K562 (cell line): ENCODE measurements around the gene TMEM50B. TPM values are rescaled to one million over a fixed set of nuclear protein-coding genes. Genes with fewer than 3 reads are reported as not detected.

Experiments used
- ATAC-seq: fragments of 200-7000 bp; cut with Tn5 transposase; 3 replicates; pipeline ENCODE4 v1.9.1; 2020; ENCODE audit warnings: moderate library complexity
- BruUV-seq: library from RNA; stranded (reverse); fragments of 400-500 nt; replicated peaks from 2 replicates; lab custom pipeline; 2021; lab: Mats Ljungman, UMichigan
- CTCF ChIA-PET: fragments of 300-600 bp; formaldehyde crosslinking; extraction: SDS; loops from one replicate; lab custom pipeline; 2021; ENCODE audit warnings: low intra/inter-chr PET ratio; lab: Yijun Ruan, JAX
- POLR2A ChIA-PET: fragments of 300-600, 350-650 bp; sonication (Branson Sonifier 250); formaldehyde crosslinking; extraction: SDS; loops from one replicate; lab custom pipeline; 2021; ENCODE audit warnings: antibody characterized with exemption, inconsistent platforms; lab: Yijun Ruan, JAX
- DNase-seq, 4 experiments: peaks; one replicate each; pipeline versions ENCODE4 v3.0.0 to v3.0.0-alpha.2; 2011 to 2018; ENCODE audit warnings: low spot score in 3 of 4, mixed read lengths in 3 of 4; ENCODE audit errors: extremely low read depth in 1 of 4
- FAIRE-seq: peaks from 2 replicates; lab custom pipeline; 2011; peaks lifted over from hg19 to GRCh38; lab: Jason Lieb, UNC
- H2AFZ ChIP-seq: 2 replicates; pipeline ENCODE4 v1.6.0; 2011; ENCODE audit warnings: low read depth, low read length, control low read depth, inconsistent platforms
- H3K27ac ChIP-seq: fragments of 200-600 bp; 3 replicates; pipeline ENCODE4 v1.8.0; 2011; ENCODE audit warnings: low read depth, mild to moderate bottlenecking, control low read depth, inconsistent platforms, low read length, moderate library complexity, mixed read lengths; ENCODE audit errors: extremely low read depth
- H3K27me3 ChIP-seq, 2 experiments: fragments of 300-600 bp in 1 of 2; 2 replicates in 1 of 2; 3 replicates in 1 of 2; pipeline versions ENCODE4 v1.6.0 to v1.8.0; 2011; ENCODE audit warnings: inconsistent platforms in 2 of 2, low read length in 2 of 2, mild to moderate bottlenecking in 1 of 2, mixed read lengths in 1 of 2, moderate library complexity in 1 of 2; ENCODE audit not compliant: control insufficient read depth in 2 of 2, insufficient read depth in 2 of 2
- H3K36me3 ChIP-seq: fragments of 300-600 bp; 3 replicates; pipeline ENCODE4 v1.8.0; 2011; ENCODE audit warnings: mild to moderate bottlenecking, low read length, inconsistent platforms; ENCODE audit not compliant: control insufficient read depth, insufficient read depth
- H3K4me1 ChIP-seq, 2 experiments: fragments of 200-600 bp in 1 of 2; replicated peaks in 1 of 2; 2 replicates in 1 of 2; 3 replicates in 1 of 2; pipeline versions ENCODE4 v1.5.1 to v1.8.0; 2011; ENCODE audit warnings: inconsistent platforms in 2 of 2, low read length in 2 of 2, mild to moderate bottlenecking in 1 of 2, mixed read lengths in 1 of 2, moderate library complexity in 1 of 2; ENCODE audit not compliant: control insufficient read depth in 2 of 2, insufficient read depth in 2 of 2
- H3K4me2 ChIP-seq: 2 replicates; pipeline ENCODE4 v1.6.1; 2011; ENCODE audit warnings: low read length, control low read depth, inconsistent platforms, mixed read lengths; ENCODE audit not compliant: insufficient read depth
- H3K4me3 ChIP-seq: fragments of 200-600 bp; sonication (generic), shearing (Covaris generic); 2 replicates; pipeline ENCODE4 v1.5.1; 2016; ENCODE audit warnings: control low read depth, inconsistent platforms
- H3K79me2 ChIP-seq: fragments of 200-600 bp; 3 replicates; pipeline ENCODE4 v1.8.0; 2011; ENCODE audit warnings: low read length, inconsistent platforms; ENCODE audit not compliant: control insufficient read depth, insufficient read depth
- H3K9ac ChIP-seq, 2 experiments: 2 replicates each; pipeline versions ENCODE4 v1.6.0 to v1.6.1; 2011; ENCODE audit warnings: low read depth in 2 of 2, low read length in 2 of 2, control low read depth in 1 of 2, inconsistent platforms in 1 of 2, mild to moderate bottlenecking in 1 of 2, mixed read lengths in 1 of 2; ENCODE audit not compliant: insufficient read depth in 1 of 2
- H3K9me1 ChIP-seq: one replicate; pipeline ENCODE4 v1.6.0; 2011; ENCODE audit warnings: inconsistent platforms, mild to moderate bottlenecking, low read length, moderate library complexity; ENCODE audit not compliant: control insufficient read depth, insufficient read depth
- H3K9me3 ChIP-seq: replicated peaks from 2 replicates; pipeline ENCODE4 v1.5.1; 2011; ENCODE audit warnings: low read depth, low read length, inconsistent platforms; ENCODE audit not compliant: control insufficient read depth, insufficient read depth
- H4K20me1 ChIP-seq: replicated peaks from 2 replicates; pipeline ENCODE4 v1.6.1; 2011; ENCODE audit warnings: low read length, inconsistent platforms, mixed read lengths; ENCODE audit not compliant: control insufficient read depth, insufficient read depth
- BMI1 ChIP-seq: fragments of 150-350 bp; IDR thresholded peaks from 2 replicates; pipeline ENCODE4 v1.6.1; 2014; ENCODE audit warnings: low read length
- CBFB ChIP-seq: sonication (generic); formaldehyde crosslinking; IDR thresholded peaks from 2 replicates; pipeline ENCODE4 v1.4.0; 2020; ENCODE audit warnings: mild to moderate bottlenecking, missing genetic modification reagents
- CEBPB ChIP-seq: fragments of 450-650 bp; IDR thresholded peaks from 2 replicates; pipeline ENCODE4 v1.6.1; 2016; ENCODE audit warnings: missing genetic modification characterization, missing compliant biosample characterization
- CEBPG ChIP-seq, 3 experiments: fragments of 200-800 bp in 1 of 3; sonication (Bioruptor generic) in 1 of 3; sonication (generic) in 1 of 3; formaldehyde crosslinking in 1 of 3; IDR thresholded peaks in 2 of 3; conservative IDR thresholded peaks in 1 of 3; 2 replicates each; pipeline versions ENCODE4 v1.6.1 to v1.8.0; 2016 to 2022; ENCODE audit warnings: missing compliant biosample characterization in 2 of 3, missing genetic modification characterization in 2 of 3, mild to moderate bottlenecking in 1 of 3, missing genetic modification reagents in 1 of 3
- ETS1 ChIP-seq: conservative IDR thresholded peaks from 2 replicates; pipeline ENCODE4 v1.6.1; 2011; ENCODE audit warnings: low read depth, mild to moderate bottlenecking, low read length; ENCODE audit not compliant: control insufficient read depth
- HNRNPH1 ChIP-seq: fragments of 200-400 bp; formaldehyde crosslinking; optimal IDR thresholded peaks from 2 replicates; pipeline ENCODE3; 2017; ENCODE audit warnings: low read depth, mild to moderate bottlenecking, low read length, moderate library complexity
- MLX ChIP-seq, 2 experiments: fragments of 450-650 bp in 1 of 2; sonication (generic) in 1 of 2; formaldehyde crosslinking; conservative IDR thresholded peaks; 2 replicates each; pipeline versions ENCODE4 v1.4.0 to v1.8.1; 2020 to 2022; ENCODE audit warnings: mild to moderate bottlenecking in 1 of 2, missing genetic modification reagents in 1 of 2
- RCOR1 ChIP-seq, 2 experiments: IDR thresholded peaks; 2 replicates each; pipeline ENCODE4 v1.6.1; 2012; ENCODE audit warnings: low read depth in 2 of 2, low read length in 2 of 2, borderline replicate concordance in 1 of 2, improper control_type of control experiment in 1 of 2
- SREBF1 ChIP-seq: fragments of 150-350 bp; IDR thresholded peaks from 2 replicates; pipeline ENCODE4 v1.6.1; 2014; ENCODE audit warnings: antibody characterized with exemption, low read depth, low read length, borderline replicate concordance
- ZNF699 ChIP-seq: fragments of 250-450 bp; sonication (Bioruptor Pico); IDR thresholded peaks from 2 replicates; pipeline ENCODE4 v1.8.0; 2021; ENCODE audit warnings: mild to moderate bottlenecking, moderate library complexity; ENCODE audit not compliant: insufficient replicate concordance
- WGBS: fragments of 100-300 bp; shearing (Covaris generic); methylation state at CpG from one replicate; pipeline ENCODE4 v1.1.6; 2016; ENCODE audit warnings: low coverage, mixed read lengths; ENCODE audit not compliant: insufficient coverage; ENCODE audit errors: missing lambda C conversion rate; 5-methylcytosine and 5-hydroxymethylcytosine counted together
- in situ Hi-C: fragments of 300-500 bp; cut with MboI; formaldehyde crosslinking; loops from 4 replicates; pipeline ENCODE4 v1.15.0; 2018; ENCODE audit warnings: inconsistent platforms, mixed read lengths
- intact Hi-C: fragments of 100-400 bp; cut with micrococcal nuclease; formaldehyde crosslinking; loops from 2 replicates; pipeline ENCODE4 v1.14.2; 2022
- polyA plus RNA-seq, 8 experiments: library from polyadenylated mRNA; depleted of rRNA in 4 of 8; stranded (reverse) in 5 of 8; unstranded in 3 of 8; fragments of >200 nt; fragmentation: Nextera tagmentation in 2 of 8; fragmentation: Illumina TruSeq in 1 of 8; extraction: Ambion mirVana in 2 of 8; extraction: Trizol in 1 of 8; gene quantifications; 2 replicates each; pipeline versions ENCODE4 v1.2.1 to v1.2.3, GENCODE V29; 2011 to 2014; ENCODE audit warnings: inconsistent platforms in 1 of 8, missing spikeins in 1 of 8
- total RNA-seq, 7 experiments: library from RNA; depleted of rRNA in 6 of 7; stranded (reverse); fragments of >200 nt in 6 of 7; fragmentation: Illumina TruSeq in 2 of 7; extraction: Trizol in 2 of 7; gene quantifications; 2 replicates each; pipeline versions ENCODE4 v1.2.1 to v1.2.3, GENCODE V29; 2011 to 2021; ENCODE audit warnings: low replicate concordance in 1 of 7

Gene TMEM50B
- total and polyA plus RNA-seq, 9 of the 15 experiments (the other 6 are each of a cell fraction or from before 2014, with no cell fraction given), result 20.5 to 64.6 (median 28.9) TPM

GRCh38 chr21:33518899-33519298 lies 39.1 kb upstream of the TMEM50B start:
- Histone ChIP-seq H3K27me3 (no peaks in the 10 kb centered on the region), H3K4me1 (no peaks in the 10 kb centered on the region), H3K9me3 (no peaks in the 10 kb centered on the region), H3K9ac (no peak overlapping the region), H3K27ac (no peak overlapping the region), H3K36me3 (peaks cover 89% of the 10 kb centered on the region), H4K20me1 (no peaks in the 10 kb centered on the region), H3K4me3 (no peak overlapping the region), H2AFZ (no peak overlapping the region), H3K79me2 (no peaks in the 10 kb centered on the region), H3K4me2 (no peak overlapping the region), H3K9me1 (no peaks in the 10 kb centered on the region)
- BruUV-seq, result no TSS peak
- ATAC-seq (no peak), DNase-seq (no peak), FAIRE-seq (no peak)
- intact Hi-C loops (no loop called here), in situ Hi-C loops (no loop called here)
- CTCF ChIA-PET, result no interaction called here
- 94% methylated on average over 4 of the region's 4 CpGs for WGBS
- TF ChIP-seq CEBPB (tag) (peak; percentile 75), CEBPG (CRISPR knock-in tag; IDR thresholded peaks at IDR 0.05) (no peak), CEBPG (tag; conservative IDR thresholded peaks at IDR 0.05 in 1 of 2, IDR thresholded peaks at IDR 0.05 in 1 of 2) (peak in 1 of 2 experiments; percentile 64; a peak in 2 of 4 replicates), SREBF1 (no peak)
- POLR2A ChIA-PET, result interaction anchor here (0.7 to 2.1 kb wide), 2 partner anchors 10 to 24 kb away, joined by 4 to 9 read pairs; no protein-coding TSS in a partner anchor

- WGBS, result 96% methylated on average over 2 of the region's 2 CpGs
- H3K4me1 ChIP-seq, result peaks cover 0 to 9% of the 10 kb centered on the region in 2 experiments; a peak in 3 of 5 replicates
- in situ Hi-C loops, result no loop called here
- peaks cover 95% of the 10 kb centered on the region for H3K36me3 ChIP-seq
- no peaks in the 10 kb centered on the region for H4K20me1 ChIP-seq
- H3K4me2 ChIP-seq, result no peak overlapping the region
- ATAC-seq (no peak), FAIRE-seq (no peak), DNase-seq (no peak)
- H3K9ac ChIP-seq, result no peak overlapping the region
- H3K9me1 ChIP-seq, result no peaks in the 10 kb centered on the region
- no peak overlapping the region for H3K27ac ChIP-seq
- H3K9me3 ChIP-seq, result no peaks in the 10 kb centered on the region
- H3K27me3 ChIP-seq, result no peaks in the 10 kb centered on the region
- no TSS peak for BruUV-seq
- TF ChIP-seq MLX (CRISPR knock-in tag; conservative IDR thresholded peaks at IDR 0.05) (no peak), CEBPB (tag) (peak; percentile 44), BMI1 (no peak), CBFB (no peak), SREBF1 (no peak), ZNF699 (no peak), CEBPG (CRISPR knock-in tag; IDR thresholded peaks at IDR 0.05) (no peak), CEBPG (tag; conservative IDR thresholded peaks at IDR 0.05 in 1 of 2, IDR thresholded peaks at IDR 0.05 in 1 of 2) (0 out of 4 replicates have a peak, but pooled peaks have one; percentile 35 to 42), HNRNPH1 (no peak), ETS1 (no peak), RCOR1 (IDR thresholded peaks at IDR 0.05; ENCODE audit: borderline replicate concordance in 1 of 2, low read depth in 2 of 2, low read length in 2 of 2) (no peak)
- POLR2A ChIA-PET, result interaction anchor here (0.6 to 2.4 kb wide), 10 partner anchors 8 to 341 kb away, joined by 3 to 7 read pairs (median 4); partner anchors contain the start of genes DNAJC28 and TMEM50B
- intact Hi-C loops, result no loop called here
- no peak overlapping the region for H3K4me3 ChIP-seq
- H2AFZ ChIP-seq, result no peak overlapping the region
- H3K79me2 ChIP-seq, result no peaks in the 10 kb centered on the region
- CTCF ChIA-PET, result no interaction called here
These were observed 34.5 kb upstream of the TMEM50B start for GRCh38 chr21:33514229-33514628.
